ENCODE data around the gene ABCC9.
A peak's percentile ranks its signal among the peaks of the same experiment; 100 is the strongest.

The ABCC9 gene

GRCh38 chr12:21766403-21766802 lies 174.8 kb downstream of the ABCC9 start:
- Histone ChIP-seq H3K27me3 (ENCODE audit: insufficient read depth, poor library complexity, severe bottlenecking) (peaks cover 6% of the 10 kb centered on the region), H3K27ac (replicated peaks) (no peak overlapping the region), H3K4me3 (replicated peaks; ENCODE audit: insufficient read depth, low read length) (no peak overlapping the region)
- TF ChIP-seq REST (IDR thresholded peaks at IDR 0.05; ENCODE audit: insufficient replicate concordance, low read depth): no peak
- TF ChIP-seq SPI1 (IDR thresholded peaks at IDR 0.05; ENCODE audit: borderline replicate concordance, low read depth): peak; percentile 42
- no peak for DNase-seq (ENCODE audit: low read depth in 1 of 2, low spot score in 1 of 2)

- DNase-seq (ENCODE audit: low read depth in 1 of 2, low spot score in 1 of 2): no peak
- TF ChIP-seq GABPA (IDR thresholded peaks at IDR 0.05; ENCODE audit: low read depth) (no peak), SPI1 (IDR thresholded peaks at IDR 0.05; ENCODE audit: borderline replicate concordance, low read depth) (no peak), POLR2AphosphoS5 (IDR thresholded peaks at IDR 0.05; ENCODE audit: low read depth) (no peak), REST (IDR thresholded peaks at IDR 0.05; ENCODE audit: insufficient replicate concordance, low read depth) (no peak), CTCF (IDR thresholded peaks at IDR 0.05; ENCODE audit: insufficient read depth, low read length) (no peak)
- H3K27me3 ChIP-seq (ENCODE audit: insufficient read depth, poor library complexity, severe bottlenecking): peaks cover 8% of the 10 kb centered on the region
These were observed 176.3 kb downstream of the ABCC9 start for GRCh38 chr12:21764950-21765349.

GRCh38 chr12:21764065-21764464 lies 177.2 kb downstream of the ABCC9 start:
- Histone ChIP-seq H3K27me3 (ENCODE audit: insufficient read depth, poor library complexity, severe bottlenecking) (peaks cover 6% of the 10 kb centered on the region), H3K4me3 (replicated peaks; ENCODE audit: insufficient read depth, low read length) (no peak overlapping the region), H3K27ac (replicated peaks) (no peak overlapping the region)
- no peak for DNase-seq (ENCODE audit: low read depth in 1 of 2, low spot score in 1 of 2)
- TF ChIP-seq GABPA (IDR thresholded peaks at IDR 0.05; ENCODE audit: low read depth) (no peak), REST (IDR thresholded peaks at IDR 0.05; ENCODE audit: insufficient replicate concordance, low read depth) (no peak), SPI1 (IDR thresholded peaks at IDR 0.05; ENCODE audit: borderline replicate concordance, low read depth) (no peak), CTCF (IDR thresholded peaks at IDR 0.05; ENCODE audit: insufficient read depth, low read length) (no peak), POLR2AphosphoS5 (IDR thresholded peaks at IDR 0.05; ENCODE audit: low read depth) (no peak)

More at GRCh38 chr12:21764950-21765349, 176.3 kb downstream of the ABCC9 start:
- Histone ChIP-seq H3K4me3 (replicated peaks; ENCODE audit: insufficient read depth, low read length) (no peak overlapping the region), H3K27ac (replicated peaks) (no peak overlapping the region)

GRCh38 chr12:21763531-21763930 lies 177.7 kb downstream of the ABCC9 start:
- no peak for TF ChIP-seq REST (IDR thresholded peaks at IDR 0.05; ENCODE audit: insufficient replicate concordance, low read depth)
- no peak for DNase-seq (ENCODE audit: low read depth in 1 of 2, low spot score in 1 of 2)
- no peak overlapping the region for H3K27ac ChIP-seq (replicated peaks)
- H3K4me3 ChIP-seq (replicated peaks; ENCODE audit: insufficient read depth, low read length): no peak overlapping the region
- peaks cover 2% of the 10 kb centered on the region for H3K27me3 ChIP-seq (ENCODE audit: insufficient read depth, poor library complexity, severe bottlenecking)

Measured in HL-60 (cell line).